ENCODE results near the gene RNF227.

DNA sequence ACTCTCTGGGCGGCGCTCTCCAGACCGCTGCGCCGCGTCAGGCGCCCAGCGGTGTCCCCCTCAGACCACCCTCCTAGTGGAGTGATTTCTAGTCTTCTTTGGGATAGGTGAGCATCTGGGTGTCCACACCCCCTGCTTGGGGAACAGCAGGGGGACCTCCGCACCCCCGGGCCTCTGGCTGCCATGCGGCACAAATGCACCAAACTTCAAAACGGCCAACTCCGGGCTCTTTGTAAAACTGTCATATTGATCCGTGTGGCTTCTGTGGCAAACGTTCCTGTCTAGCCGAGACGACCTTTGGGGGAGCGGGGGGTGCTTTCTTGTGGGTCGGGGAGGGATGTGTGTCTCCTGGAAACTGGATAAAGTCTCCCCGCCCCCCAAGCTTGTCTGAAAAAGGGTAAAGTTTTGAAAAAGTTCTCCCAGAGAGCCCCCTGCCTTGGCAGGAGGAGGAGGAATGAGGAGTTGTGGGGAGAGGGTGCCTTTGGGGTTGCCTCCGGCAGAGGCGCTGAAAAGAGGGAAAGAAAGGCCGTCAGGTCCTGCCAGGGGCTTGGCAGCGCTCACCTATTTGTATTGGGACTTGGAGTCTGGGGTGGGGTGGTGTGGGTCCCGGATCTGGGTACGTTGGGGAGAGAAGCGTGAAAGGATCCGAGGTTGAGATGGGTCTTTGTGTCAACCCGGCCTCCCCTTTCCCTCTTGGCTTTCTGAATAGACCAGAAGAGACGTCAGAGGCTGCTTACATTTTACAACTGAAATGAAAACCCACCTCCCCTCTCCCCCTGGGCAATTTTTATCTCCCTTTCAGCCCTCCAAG lies 29.7 kb downstream of the RNF227 start:
- TF ChIP-seq, protein P1, sequence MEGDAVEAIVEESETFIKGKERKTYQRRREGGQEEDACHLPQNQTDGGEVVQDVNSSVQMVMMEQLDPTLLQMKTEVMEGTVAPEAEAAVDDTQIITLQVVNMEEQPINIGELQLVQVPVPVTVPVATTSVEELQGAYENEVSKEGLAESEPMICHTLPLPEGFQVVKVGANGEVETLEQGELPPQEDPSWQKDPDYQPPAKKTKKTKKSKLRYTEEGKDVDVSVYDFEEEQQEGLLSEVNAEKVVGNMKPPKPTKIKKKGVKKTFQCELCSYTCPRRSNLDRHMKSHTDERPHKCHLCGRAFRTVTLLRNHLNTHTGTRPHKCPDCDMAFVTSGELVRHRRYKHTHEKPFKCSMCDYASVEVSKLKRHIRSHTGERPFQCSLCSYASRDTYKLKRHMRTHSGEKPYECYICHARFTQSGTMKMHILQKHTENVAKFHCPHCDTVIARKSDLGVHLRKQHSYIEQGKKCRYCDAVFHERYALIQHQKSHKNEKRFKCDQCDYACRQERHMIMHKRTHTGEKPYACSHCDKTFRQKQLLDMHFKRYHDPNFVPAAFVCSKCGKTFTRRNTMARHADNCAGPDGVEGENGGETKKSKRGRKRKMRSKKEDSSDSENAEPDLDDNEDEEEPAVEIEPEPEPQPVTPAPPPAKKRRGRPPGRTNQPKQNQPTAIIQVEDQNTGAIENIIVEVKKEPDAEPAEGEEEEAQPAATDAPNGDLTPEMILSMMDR (conservative IDR thresholded peaks at IDR 0.05; ENCODE audit: low read depth, low read length): no peak
- no peak for TF ChIP-seq EZH2 (IDR thresholded peaks at IDR 0.05; ENCODE audit: borderline replicate concordance, low read depth, low read length, poor library complexity, severe bottlenecking)

Data from A673 (cell line).